LoVo (cell line): ENCODE measurements around the gene CD63.

Source experiments
- DNase-seq: peaks from one replicate; pipeline ENCODE4 v3.0.0-alpha.2; 2016; ENCODE audit warnings: low spot score

The CD63 gene

DNA sequence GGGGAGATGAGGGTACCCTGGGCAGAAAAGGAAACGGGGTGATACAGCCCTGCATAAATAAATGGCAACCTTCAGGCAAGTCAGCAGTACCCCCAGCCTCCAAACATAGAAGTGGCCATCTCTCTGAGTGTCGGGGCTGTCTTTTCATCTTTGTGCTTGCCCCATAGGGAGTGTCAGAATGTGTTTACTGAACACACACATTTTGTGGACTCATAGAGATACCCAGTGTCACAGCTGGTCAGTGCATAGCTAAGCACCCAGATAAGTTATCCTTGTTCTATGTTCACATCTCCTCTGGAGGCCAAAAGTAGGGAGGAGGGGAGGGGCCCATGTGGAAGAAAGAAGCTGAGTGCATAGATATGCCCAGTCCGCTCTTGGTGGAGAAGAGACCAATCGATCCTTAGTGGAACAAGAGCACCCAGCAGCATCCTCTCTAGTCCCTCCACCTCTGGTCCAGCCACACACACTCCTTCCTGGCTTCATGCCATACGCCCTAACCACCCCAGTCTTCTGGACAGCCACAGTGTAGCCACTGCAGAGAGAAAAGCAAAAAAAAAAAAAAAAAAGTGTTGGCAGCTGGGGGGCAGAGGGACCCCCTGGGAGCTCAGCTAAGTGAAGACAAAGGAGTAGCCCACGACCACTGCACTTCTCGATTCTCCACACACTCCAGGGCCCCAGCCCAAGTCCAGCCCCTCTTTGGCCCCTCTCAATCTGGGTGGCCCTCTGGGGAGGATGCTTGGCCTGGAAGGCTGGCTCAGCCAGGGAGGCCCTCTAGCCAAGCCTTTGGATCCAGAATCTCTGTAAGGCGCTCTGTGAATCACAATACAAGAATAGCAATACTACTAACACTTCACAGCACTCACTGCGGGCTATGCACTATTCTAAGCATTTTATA, 23.7 kb downstream of the CD63 start:
- DNase-seq, result no peak

DNA sequence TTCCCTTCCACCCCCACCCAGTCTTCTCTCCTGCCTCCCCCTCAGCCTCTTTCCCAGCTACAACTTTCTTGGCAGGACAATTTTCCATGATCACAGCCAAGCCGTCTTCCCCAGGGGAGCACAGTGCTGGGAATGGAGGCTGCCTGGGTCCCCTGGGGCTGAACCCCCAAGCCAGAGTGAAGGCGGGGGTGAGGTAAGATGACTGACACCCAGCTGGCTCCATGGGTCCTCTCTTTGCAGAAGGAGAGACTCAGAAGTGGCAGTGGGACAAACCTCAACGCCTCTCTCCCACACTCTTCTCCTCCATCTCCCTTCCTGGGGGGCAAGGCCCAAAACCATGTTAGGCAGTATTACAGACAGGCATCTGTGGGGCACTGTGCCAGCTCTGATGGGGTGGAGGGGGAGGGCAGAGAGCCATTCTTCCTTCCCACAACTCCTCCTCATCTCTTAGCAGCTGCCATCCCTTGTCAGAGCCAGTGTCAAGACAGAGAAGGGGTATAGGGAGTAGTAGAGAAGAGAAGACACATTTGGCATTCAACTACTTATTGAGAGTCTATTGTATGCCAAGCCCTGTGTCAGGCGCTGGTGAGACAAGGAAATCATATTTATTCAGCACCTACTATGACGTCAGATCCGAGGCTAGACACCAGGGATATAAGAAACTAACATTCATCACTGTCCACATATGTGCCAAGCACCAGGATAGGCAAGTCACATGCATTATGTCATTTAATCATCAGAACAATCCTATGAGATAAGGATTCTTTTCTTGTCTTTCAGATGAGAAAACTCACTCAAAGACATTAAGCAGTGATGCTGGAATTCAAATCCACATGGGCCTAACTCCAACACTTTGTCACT, 24.7 kb downstream of the CD63 start:
- DNase-seq, result no peak

DNA sequence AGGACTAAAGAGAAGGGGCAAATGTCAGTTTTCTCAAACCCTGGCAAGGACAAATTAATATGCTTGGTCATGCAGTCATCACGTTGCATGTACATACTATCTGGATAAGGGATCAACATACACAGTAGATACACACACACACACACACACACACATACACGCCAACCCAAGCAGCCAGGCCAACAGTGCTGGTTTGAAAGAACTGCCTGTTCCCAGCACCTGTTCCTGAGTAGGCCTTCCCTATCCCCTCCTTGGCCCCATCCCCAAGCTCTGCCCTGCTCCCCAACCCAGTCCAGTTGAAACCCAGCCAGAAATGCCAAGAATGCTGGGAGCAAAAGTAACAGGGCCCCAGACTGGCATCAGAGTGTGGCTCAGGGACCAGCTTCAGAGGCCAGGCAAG, 25.5 kb downstream of the CD63 start:
- no peak for DNase-seq

DNA sequence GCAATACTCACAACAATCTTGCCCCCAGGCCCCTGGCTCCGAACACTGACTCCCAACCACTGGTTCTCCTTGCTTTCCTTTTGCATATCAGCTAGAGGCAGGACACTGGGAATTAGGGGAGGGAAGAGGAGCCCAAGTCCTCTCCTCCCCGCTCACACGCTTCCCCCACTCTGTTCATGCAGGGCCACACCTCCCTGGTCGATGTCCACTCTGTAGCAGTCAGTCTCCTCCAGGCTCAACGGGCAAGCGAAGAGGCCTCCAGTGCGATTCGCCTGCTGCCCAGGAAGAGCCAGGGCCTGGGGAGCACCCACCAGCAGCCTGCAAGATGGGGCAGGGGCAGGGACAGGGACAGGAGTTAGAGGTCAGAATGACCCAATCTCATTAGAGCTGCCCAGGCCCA, 25.9 kb downstream of the CD63 start:
- no peak for DNase-seq

DNA sequence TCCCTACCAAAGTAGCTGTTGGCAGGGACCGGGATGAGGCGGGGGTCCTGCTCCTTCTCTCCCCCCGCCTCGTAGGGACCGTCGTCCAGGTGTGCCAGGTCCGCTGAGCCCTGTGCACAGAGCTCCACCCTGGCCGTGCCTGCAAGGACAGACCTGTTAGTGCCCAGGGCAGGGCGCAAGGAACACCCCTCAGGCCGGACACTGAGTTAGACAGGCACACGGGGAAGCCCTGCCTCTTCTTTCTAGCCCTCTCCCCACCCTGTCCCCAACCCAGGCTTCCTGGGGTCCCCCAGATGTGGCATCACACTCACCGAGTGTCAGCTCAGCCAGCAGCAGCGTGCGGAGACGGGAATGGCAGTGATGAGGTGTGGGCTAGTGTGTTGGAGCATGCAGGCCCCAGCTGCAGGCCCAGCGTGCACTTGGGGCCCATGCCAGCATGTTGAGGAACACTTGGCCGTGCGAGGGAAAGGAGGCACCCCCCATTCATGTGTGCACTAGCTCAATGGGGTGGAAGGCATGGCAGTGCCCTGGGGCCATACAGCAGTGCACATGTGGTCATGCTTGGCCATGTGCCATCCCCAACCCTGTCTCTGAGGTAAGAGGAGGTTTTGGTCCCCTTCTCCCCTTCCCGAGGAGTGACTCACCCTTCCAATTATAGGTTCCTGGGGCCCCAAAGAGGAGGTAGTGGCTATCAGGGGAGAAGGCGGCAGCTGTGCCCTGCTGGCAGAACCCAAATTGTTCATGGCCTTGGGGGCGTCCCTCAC, 28.4 kb downstream of the CD63 start:
- DNase-seq, result no peak

DNA sequence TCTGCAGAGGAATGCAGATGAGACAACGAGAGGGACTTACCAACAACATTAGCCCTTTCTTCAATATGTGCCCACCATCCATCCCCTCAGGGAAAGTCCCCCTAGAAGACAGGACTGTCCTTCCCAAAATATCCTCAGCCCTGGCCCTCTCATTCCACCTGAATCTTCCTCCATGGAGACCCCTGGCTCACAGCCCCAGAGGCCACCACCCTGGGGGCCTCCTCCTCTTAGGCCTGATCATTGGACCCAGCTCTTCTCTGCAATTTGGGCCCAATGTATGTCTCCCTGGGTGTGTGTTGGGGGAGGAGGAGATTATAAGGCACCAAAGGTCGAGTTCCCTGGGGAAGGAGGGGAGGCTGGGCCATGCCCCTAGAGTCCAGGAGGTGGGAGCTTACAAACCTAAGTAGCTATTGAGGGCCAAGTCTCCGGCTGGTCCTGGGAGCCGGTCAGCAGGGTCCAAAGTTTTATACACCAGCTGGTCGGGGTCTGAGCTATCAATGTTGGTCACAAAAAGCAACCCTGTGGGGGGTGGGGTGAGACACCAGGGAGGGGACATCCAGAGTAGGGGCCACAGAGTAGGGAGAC, 29.2 kb downstream of the CD63 start:
- no peak for DNase-seq

DNA sequence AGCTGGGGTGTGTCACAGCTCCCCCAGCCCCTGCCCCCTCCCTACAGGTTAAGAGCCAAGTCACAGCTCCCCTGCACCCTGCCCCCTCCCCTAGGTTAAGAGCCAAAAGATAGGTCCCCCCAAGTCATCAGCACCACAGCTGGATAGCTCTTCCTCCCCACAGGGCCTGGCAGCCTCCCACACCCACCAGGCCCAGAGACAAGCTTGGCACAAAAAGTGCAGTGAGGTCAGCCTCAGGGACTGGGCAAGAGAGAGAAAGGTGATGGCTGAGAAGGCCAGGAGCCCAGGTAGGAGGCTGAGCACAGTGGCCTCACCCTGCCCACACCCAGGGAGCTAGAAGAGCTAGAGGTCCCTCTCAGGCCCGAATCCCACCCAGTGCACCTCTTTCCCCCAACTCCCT, 29.8 kb downstream of the CD63 start:
- DNase-seq, result no peak

DNA sequence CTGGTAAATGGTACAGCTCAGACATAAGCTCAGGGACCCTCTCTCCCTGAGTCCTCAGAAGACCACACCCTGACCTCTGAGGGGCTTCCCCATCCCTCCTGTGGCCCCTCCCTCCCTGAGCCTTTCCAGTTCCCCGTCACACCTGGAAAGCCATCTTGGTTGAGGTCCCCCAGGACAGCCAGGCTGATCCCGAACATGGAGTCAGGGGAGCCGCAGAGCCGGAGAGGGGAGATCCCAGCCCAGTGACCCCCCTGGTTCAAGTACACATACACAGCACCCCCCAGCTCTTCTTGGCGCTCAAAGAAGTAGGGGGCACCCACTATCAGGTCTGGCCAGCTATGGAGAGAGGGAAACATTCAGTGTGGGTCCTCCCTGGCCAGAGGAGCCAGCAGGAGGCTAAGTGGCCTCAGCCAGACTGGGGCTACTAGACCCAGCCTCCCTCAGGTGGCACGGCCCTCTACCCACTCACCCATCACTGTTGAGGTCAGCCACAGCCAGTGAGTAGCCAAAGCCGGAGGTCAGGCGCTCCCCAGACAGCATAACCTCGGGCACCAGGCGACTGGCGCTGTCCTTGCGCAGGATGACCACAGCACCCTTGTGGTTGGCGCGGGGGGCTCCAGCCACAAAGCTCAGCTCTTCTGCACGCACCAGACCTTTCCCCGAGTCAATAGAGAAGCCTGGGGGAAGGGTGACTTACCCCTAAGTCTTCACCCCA, 30.4 kb downstream of the CD63 start:
- no peak for DNase-seq

DNA sequence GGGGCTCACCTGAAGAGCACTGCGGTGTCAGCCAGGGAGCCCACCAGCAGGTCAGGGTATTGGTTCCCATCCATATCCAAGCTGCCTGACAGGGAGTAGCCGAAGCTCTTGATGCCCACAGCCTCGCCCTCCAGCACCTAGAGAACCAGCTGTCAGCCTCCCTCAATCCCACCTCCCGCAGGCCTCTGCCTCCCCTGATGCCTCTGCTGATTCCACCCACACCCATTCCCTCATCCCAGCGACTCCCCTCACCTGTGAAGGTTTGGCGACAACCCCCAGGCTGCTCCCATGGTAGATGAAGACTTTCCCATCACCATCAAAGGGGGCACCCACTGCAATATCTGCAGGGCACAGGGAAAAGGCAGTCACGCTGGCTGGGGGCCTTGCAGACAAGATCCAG, 31.1 kb downstream of the CD63 start:
- no peak for DNase-seq

DNA sequence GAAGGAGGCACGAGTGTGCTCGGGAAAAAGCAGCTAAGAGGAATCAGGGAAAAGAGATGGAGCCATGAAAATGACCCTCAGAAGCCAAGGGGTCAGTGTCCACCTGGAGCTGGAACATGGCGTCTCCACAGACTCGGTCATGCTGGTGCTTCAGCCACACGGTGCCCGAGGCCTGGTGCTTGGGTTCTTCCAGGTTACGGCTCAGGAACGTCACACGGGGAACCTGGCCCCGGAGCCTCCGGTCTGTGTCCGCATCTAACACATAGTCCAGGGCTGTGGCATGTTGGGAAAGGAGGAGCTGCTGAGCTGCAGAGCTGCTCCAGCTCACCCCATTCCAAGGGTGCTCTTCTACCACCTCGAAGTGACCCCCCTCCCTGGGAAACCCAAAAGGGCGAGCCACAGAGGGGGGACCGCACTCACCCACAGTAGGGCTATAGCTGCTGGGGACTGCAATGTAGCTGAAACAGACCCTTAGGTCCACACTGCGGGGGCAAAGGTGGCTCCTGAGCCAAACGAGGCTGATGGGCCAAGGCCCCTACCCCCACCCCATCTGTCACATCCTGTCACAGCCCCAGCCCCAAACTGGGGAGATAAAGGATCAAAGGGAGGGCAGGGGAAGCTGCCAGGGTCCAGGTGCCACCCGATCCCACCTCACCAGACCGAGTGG, 31.9 kb downstream of the CD63 start:
- DNase-seq, result no peak

DNA sequence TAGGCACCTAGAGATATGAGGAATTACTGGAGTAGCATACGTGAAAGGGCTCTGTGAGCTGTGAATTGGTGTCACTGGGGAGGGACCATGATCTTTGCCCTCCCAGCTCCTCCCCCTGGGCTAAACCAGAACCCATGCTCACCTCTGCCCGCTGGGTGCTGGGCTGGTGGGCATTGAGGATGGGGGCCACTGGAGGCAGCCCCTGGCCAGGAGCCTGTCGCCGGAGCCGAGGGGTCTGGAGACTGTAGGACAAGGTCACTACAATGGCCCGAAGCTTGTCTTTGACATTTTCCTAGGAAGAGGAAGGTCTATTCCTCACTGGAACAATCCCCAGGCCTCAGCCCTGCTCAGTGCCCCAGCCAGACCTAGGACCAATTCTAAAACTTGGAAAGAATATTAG, 32.7 kb downstream of the CD63 start:
- no peak for DNase-seq

DNA sequence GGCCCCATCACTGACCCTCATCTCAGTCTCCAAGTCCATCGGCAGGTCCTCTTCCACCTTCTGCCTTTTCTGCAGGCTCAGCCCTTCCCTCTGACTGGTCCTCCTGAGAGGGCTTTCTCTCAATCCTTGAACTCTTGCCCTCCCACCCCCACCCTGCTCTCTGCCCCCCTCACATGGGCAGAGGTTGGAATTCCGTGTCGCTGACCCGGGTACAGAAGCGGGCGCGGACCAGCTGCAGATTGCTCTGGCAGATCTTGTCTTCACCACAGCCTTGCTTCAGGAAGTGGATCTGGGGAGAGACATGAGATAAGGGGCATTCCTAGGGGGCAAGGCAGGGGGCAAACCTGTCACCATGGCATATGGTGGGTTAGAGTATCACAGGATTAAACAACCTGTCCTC, 33.5 kb downstream of the CD63 start:
- DNase-seq, result no peak

DNA sequence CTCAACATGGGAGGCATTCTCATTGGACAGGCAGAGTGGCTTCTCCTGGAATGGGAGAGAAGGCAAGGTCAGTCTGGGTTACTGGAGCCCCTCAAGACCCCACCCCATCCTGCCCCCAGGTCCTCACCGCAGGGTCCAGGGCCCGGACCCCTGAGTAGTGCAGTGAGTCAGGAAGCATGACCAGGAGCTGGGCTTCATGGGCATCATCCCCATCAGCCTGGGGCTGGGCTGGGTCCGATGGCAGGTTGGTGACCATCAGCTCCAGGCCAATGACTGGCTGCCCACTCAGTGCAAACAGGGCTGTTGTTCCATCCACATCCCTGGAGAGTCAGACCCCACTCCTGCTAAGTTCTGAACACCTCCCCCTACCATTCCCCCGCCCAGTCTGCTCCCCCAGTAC, 34.2 kb downstream of the CD63 start:
- DNase-seq, result no peak

DNA sequence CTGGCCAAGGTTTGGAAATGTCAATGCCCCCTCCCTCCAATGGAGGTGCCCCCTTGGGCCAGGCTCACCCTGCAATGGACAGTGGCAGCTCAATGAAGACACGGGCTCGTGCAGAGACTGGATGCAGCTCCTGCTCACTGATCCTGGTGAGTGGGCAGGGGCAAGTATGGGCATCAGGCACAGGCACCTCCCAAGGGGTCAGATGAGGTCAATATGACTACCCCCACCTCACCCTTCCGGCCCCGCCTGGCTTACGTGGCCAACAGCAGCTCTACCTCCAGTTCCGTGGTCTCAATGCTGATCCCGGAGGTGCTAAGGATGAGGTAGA, 34.7 kb downstream of the CD63 start:
- no peak for DNase-seq

DNA sequence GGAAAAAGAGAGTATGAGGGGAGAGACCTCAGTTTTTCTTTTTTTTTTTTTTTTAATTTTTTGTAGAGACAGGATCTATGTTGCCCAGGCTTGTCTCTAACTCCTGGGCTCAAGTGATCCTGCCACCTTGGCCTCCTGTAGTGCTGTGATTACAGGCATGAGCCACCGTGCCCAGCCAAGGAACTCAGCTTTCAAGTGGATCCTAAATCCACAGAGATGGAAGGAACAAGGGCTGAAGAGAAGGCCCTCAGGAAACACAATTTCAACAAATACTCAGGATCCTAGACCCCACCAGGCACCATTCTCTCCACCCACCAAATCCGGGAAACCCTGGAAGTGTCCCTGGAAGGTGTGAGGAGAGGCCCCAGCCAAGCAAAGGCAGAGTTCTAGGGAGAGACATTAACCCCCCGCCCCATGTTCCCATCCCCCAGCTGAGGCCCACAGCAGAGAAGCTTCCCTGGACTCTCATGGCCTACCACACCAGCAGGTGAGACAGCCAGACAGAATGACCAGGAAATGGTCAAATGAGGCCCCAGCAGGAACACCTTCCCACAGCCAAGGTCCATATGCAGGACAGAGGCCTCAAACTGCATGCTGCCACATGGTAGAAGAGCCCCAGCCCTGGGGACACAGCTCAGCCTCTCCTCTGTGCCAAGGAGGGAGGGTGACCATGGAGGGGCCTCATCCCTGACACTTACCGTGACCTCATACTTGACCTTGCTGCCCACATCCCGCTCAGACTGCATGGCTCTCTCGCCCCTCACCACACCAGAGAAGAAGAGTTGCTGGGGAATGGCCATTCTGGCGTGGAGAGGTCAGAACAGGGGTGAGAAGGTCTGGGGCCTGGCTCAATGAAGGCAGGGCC, 35.3 kb downstream of the CD63 start:
- no peak for DNase-seq

DNA sequence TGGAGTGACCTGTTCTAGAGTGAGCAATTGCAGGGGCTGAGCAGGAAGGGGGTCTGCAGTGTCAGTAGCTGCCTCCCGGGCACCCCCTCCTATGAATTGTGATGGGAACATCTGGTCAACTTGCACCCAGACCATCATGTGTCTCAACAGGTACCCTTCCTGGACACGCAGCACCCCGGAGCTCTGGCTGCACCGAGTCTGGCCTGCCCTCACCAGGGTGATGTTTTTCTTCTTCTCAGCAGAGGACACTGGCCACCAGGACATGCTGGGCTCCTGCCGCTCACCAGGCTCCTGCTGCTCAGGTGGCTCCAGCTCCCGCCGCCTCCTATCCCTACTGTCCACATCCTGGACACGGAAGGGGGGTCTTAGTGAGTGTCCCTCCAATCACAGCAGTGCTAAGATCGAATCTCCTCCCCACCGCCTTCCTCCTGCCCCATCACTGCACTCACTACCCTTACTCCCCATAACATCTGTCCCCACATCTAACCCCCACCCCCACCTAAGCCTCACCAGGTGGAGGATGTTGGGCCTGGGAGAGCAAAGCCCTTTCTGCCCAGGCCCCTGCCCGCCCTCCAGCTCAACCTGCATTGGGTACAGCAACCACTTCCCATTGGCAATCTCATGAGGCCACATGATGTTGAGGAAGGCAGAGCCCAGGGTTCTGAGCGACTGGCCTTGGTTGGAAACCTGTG, 36.0 kb downstream of the CD63 start:
- DNase-seq, result no peak

DNA sequence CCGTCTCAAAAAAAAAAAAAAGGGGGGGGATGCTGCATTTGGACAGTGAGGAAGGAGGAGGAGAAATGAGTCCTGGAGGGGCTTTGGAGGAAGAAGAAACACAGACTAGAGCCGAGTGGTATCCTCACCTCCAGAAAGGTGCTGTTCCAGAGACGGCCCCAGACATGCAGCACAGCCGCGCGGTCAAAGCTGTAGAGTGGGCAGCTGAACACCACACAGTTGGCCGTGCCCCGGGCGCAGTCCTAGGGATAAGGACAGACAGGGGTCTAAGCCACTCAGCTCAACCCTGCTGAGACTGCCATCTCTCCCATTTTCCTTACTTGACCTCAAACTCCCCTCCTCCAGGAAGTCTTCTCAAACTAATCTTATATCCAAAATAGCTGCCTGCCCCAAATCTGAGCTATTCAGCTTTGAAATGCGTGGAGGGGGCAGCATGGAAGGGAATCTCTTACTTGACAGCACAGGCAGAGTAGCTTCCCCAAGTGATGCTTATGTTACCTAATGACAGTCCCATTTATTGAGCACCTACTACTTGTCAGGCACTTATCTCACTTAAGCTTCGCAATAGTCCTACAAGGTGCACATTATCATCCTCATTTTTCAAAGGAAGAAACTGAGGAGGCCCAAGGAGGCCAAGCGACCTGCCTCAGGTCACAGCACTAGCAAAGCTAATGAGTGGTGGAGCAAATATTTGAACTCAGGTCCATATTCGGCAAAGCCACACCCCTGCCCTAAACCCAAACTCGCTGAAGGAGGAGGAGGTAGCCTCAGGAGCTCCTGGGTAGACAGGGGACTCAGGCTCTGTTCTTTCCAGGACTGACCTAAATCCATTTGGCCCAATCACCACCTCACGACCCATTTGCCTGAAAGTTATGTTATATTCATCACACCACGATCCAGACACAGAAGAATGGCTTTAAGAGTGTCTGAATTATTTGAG, 39.8 kb downstream of the CD63 start:
- DNase-seq, result no peak

DNA sequence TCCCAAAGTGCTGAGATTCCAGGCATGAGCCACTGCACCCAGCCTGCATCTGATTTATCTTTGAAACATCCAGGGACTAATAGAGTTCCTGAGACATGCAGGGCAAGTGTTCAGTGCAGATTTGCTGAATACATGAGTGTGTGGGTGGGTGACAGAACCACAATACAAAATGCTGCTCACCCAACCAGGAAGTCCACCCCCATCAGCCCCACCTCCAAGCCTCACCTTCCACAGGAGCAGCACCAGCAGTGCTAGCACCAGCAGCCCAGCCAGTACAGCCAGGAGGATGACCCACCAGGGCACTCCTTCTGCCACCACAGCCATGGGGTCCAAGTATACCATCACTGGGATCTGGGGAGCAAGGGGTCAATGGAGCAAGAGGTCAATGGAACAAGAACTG, 41.1 kb downstream of the CD63 start:
- DNase-seq, result no peak
